GM23338 (cell line): ENCODE data around the gene OR52K1.

Experiments
- CTCF ChIP-seq, 2 experiments: fragments of 200-600 bp in 1 of 2; sonication (generic) in 1 of 2; conservative IDR thresholded peaks; 2 replicates each; pipeline versions ENCODE4 v1.5.1 to v1.6.1; 2016 to 2017; ENCODE audit warnings: antibody characterized with exemption in 2 of 2, low read depth in 2 of 2, mild to moderate bottlenecking in 2 of 2, moderate library complexity in 1 of 2
- EZH2phosphoT487 ChIP-seq: fragments of 200-600 bp; sonication (generic); IDR thresholded peaks from one replicate; pipeline ENCODE4 v1.8.1; 2018; ENCODE audit warnings: antibody characterized with exemption; ENCODE audit not compliant: unreplicated experiment
- POLR2AphosphoS5 ChIP-seq: IDR thresholded peaks from 2 replicates; pipeline ENCODE4 v1.6.1; 2016; ENCODE audit warnings: antibody characterized with exemption, low read depth
- REST ChIP-seq: IDR thresholded peaks from one replicate; pipeline ENCODE4 v1.6.1; 2018; ENCODE audit warnings: antibody characterized with exemption; ENCODE audit not compliant: unreplicated experiment
- STAT1 ChIP-seq: IDR thresholded peaks from one replicate; pipeline ENCODE4 v1.6.1; 2016; ENCODE audit warnings: antibody characterized with exemption; ENCODE audit not compliant: unreplicated experiment

GRCh38 chr11:4441515-4441914, 40.9 kb upstream of the OR52K1 start:
- TF ChIP-seq CTCF (conservative IDR thresholded peaks at IDR 0.05; ENCODE audit: low read depth in 2 of 2), result no peak
- TF ChIP-seq POLR2AphosphoS5, result no peak
- TF ChIP-seq STAT1, result no peak
- no peak for TF ChIP-seq EZH2phosphoT487
- no peak for TF ChIP-seq REST
